GM10248 (cell line): ENCODE data around the gene PACS1.
"Not testable (repeated sequence)": the region's sequence is repeated elsewhere in the genome, so short reads cannot be mapped to it uniquely, and the experiment has no call there.

Experiments used
- CTCF ChIA-PET: fragments of 300-600 bp; sonication (Branson Sonifier 250); formaldehyde crosslinking; extraction: SDS; loops from one replicate; lab custom pipeline; 2021; ENCODE audit warnings: antibody characterized with exemption; lab: Yijun Ruan, JAX
- POLR2A ChIA-PET: fragments of 350-650 bp; sonication (Branson Sonifier 250); formaldehyde crosslinking; extraction: SDS; loops from one replicate; lab custom pipeline; 2020; ENCODE audit warnings: antibody characterized with exemption; lab: Yijun Ruan, JAX
- DNase-seq: peaks from one replicate; pipeline ENCODE4 v3.0.0; 2012; ENCODE audit errors: extremely low spot score
- CTCF ChIP-seq: IDR thresholded peaks from 2 replicates; pipeline ENCODE4 v1.5.1; 2012; ENCODE audit warnings: mild to moderate bottlenecking, low read depth; ENCODE audit errors: extremely low read depth, missing control alignments, control extremely low read depth

PACS1 gene

GRCh38 chr11:66083767-66084166, 13.7 kb downstream of the PACS1 start:
- no peak for TF ChIP-seq CTCF
- DNase-seq: no peak
- ChIA-PET CTCF (interaction anchor here (1.2 to 2.7 kb wide), 2 partner anchors 52 to 138 kb away, joined by 4 to 9 read pairs; no protein-coding TSS in a partner anchor), POLR2A (interaction anchor here (1.0 kb wide), 1 partner anchor 15 kb away, joined by 3 read pairs; no protein-coding TSS in a partner anchor)

GRCh38 chr11:66084821-66085475, 14.9 kb downstream of the PACS1 start:
- no peak for TF ChIP-seq CTCF
- DNase-seq: no peak
- ChIA-PET CTCF (interaction anchor here (1.3 to 2.7 kb wide), 2 partner anchors 17 to 51 kb away, joined by 4 to 9 read pairs; no protein-coding TSS in a partner anchor), POLR2A (interaction anchor here (0.6 to 1.1 kb wide), 2 partner anchors 14 to 57 kb away, joined by 3 read pairs; no protein-coding TSS in a partner anchor)

- POLR2A ChIA-PET: no interaction called here
- DNase-seq: no peak
- CTCF ChIA-PET: interaction anchor here (1.3 kb wide), 1 partner anchor 29 kb away, joined by 4 read pairs; no protein-coding TSS in a partner anchor
- no peak for TF ChIP-seq CTCF
Observed at GRCh38 chr11:66087148-66087908, 17.3 kb downstream of the PACS1 start.

GRCh38 chr11:66089067-66089466, 19.0 kb downstream of the PACS1 start:
- TF ChIP-seq CTCF: no peak
- no peak for DNase-seq
- ChIA-PET CTCF (interaction anchor here (1.0 to 1.6 kb wide), 3 partner anchors 11 to 46 kb away, joined by 3 to 4 read pairs (median 4); no protein-coding TSS in a partner anchor), POLR2A (interaction anchor here (0.6 kb wide), 2 partner anchors 30 to 131 kb away, joined by 4 to 5 read pairs; no protein-coding TSS in a partner anchor)

- DNase-seq: no peak
- CTCF ChIA-PET: interaction anchor here (1.0 kb wide), 1 partner anchor 45 kb away, joined by 3 read pairs; no protein-coding TSS in a partner anchor
- POLR2A ChIA-PET: no interaction called here
- no peak for TF ChIP-seq CTCF
Observed at GRCh38 chr11:66090288-66090687, 20.2 kb downstream of the PACS1 start.

GRCh38 chr11:66092125-66092524, 22.1 kb downstream of the PACS1 start:
- DNase-seq, POLR2A ChIA-PET, CTCF ChIA-PET: not testable (repeated sequence)

- ChIA-PET CTCF (interaction anchor here (0.7 to 1.6 kb wide), 3 partner anchors 16 to 20 kb away, joined by 3 to 5 read pairs (median 3); no protein-coding TSS in a partner anchor), POLR2A (interaction anchor here (0.6 kb wide), 1 partner anchor 20 kb away, joined by 8 read pairs; no protein-coding TSS in a partner anchor)
- DNase-seq: not testable (repeated sequence)
Observed at GRCh38 chr11:66099746-66100145, 29.7 kb downstream of the PACS1 start.
